A549 treated with GW870086 at 1 μM for 4 hours (cell line): ENCODE measurements around the gene L1TD1. TPM values are rescaled to one million over a fixed set of nuclear protein-coding genes. Genes with fewer than 3 reads are reported as not detected.

ENCODE experiments used
- total RNA-seq: library from RNA; stranded (reverse); fragments of 200-300 nt; extraction: Qiagen RNA extraction; gene quantifications from 5 replicates; pipeline ENCODE4 v1.2.3, GENCODE V29; 2022; ENCODE audit warnings: low read depth

The L1TD1 gene
- not detected in 5 replicates for total RNA-seq

GRCh38 chr1:62194651-62195544 is at the start of gene L1TD1:
Gene L1TD1 (plus strand): TSS chr1:62194849. CDS start chr1:62206629, 11,780 bp downstream.

Other genes starting within 250 kb of the L1TD1 start
- 0.26 to 0.74 TPM (median 0.64 TPM) in 5 replicates for gene KANK4, start 124.6 kb downstream of the L1TD1 start, total RNA-seq
- gene USP1, start 242.2 kb downstream of the L1TD1 start, total RNA-seq = 16.4 to 23.9 TPM (median 21.5 TPM) in 5 replicates